T47D (cell line): ENCODE results near the gene GLIPR1L1.
A peak's percentile ranks its signal among the peaks of the same experiment; 100 is the strongest.
"Not testable (repeated sequence)": the region's sequence is repeated elsewhere in the genome, so short reads cannot be mapped to it uniquely, and the experiment has no call there.

Source experiments
- DNase-seq, 2 experiments: peaks; one replicate each; pipeline versions ENCODE4 v3.0.0 to v3.0.0-alpha.2; 2011 to 2012; ENCODE audit warnings: low read depth in 1 of 2, low spot score in 1 of 2
- JUND ChIP-seq: IDR thresholded peaks from 2 replicates; pipeline ENCODE4 v1.6.1; 2012; ENCODE audit warnings: low read depth
- in situ Hi-C: cut with HindIII; loops from 2 replicates; pipeline ENCODE4 v1.10.0; 2016; ENCODE audit warnings: low sequenced_read_pairs, low pct_unique_long_range_greater_than_20kb

GLIPR1L1 gene

GRCh38 chr12:75323663-75324062 is 10.8 kb upstream of the GLIPR1L1 start:
- no peak for DNase-seq
- in situ Hi-C loops, result no loop called here
- TF ChIP-seq JUND, result no peak

- no peak for TF ChIP-seq JUND
These were observed 6.8 kb upstream of the GLIPR1L1 start for GRCh38 chr12:75327642-75328041.

GRCh38 chr12:75329918-75330826 is 4.3 kb upstream of the GLIPR1L1 start, which contains the start of gene CAPS2:
CAPS2 (minus strand) TSS chr12:75330324; CDS start chr12:75326498, 3,826 bp downstream.
- in situ Hi-C loops, result no loop called here
- TF ChIP-seq JUND, result peak; percentile 93
- DNase-seq, result peak; percentile 67 to 92

More at GRCh38 chr12:75327642-75328041, 6.8 kb upstream of the GLIPR1L1 start:
- in situ Hi-C loops, result no loop called here
- no peak for DNase-seq

- no peak for DNase-seq
- no peak for TF ChIP-seq JUND
- in situ Hi-C loops, result no loop called here
These were observed 3.4 kb downstream of the GLIPR1L1 start for GRCh38 chr12:75337905-75338304.

- DNase-seq, result no peak
- in situ Hi-C loops, result no loop called here
- TF ChIP-seq JUND, result no peak
These were observed 7.4 kb downstream of the GLIPR1L1 start for GRCh38 chr12:75341873-75342272.

- in situ Hi-C loops, result no loop called here
- no peak for DNase-seq
- TF ChIP-seq JUND, result no peak
These were observed 11.1 kb downstream of the GLIPR1L1 start for GRCh38 chr12:75345531-75345930.

GRCh38 chr12:75346215-75346614 is 11.7 kb downstream of the GLIPR1L1 start:
- DNase-seq, in situ Hi-C loops: not testable (repeated sequence)

GRCh38 chr12:75349946-75350345 is 15.5 kb downstream of the GLIPR1L1 start:
- DNase-seq, result no peak
- in situ Hi-C loops, result no loop called here
- TF ChIP-seq JUND, result no peak

- no peak for TF ChIP-seq JUND
- DNase-seq, result no peak
- in situ Hi-C loops, result no loop called here
These were observed 15.9 kb downstream of the GLIPR1L1 start for GRCh38 chr12:75350413-75350812.

GRCh38 chr12:75354011-75354410 is 19.5 kb downstream of the GLIPR1L1 start:
- in situ Hi-C loops, result no loop called here
- no peak for TF ChIP-seq JUND
- DNase-seq, result no peak

- TF ChIP-seq JUND, result no peak
- DNase-seq, result no peak
- in situ Hi-C loops, result no loop called here
These were observed 26.4 kb downstream of the GLIPR1L1 start for GRCh38 chr12:75360920-75361319.

- DNase-seq, result no peak
- in situ Hi-C loops, result no loop called here
- TF ChIP-seq JUND, result no peak
These were observed 26.9 kb downstream of the GLIPR1L1 start for GRCh38 chr12:75361408-75361807.

GRCh38 chr12:75364919-75365318 is 30.4 kb downstream of the GLIPR1L1 start:
- no peak for DNase-seq
- in situ Hi-C loops, result no loop called here

More at GRCh38 chr12:75364919-75365318, 30.4 kb downstream of the GLIPR1L1 start:
- TF ChIP-seq JUND, result no peak
